Stimulated activated CD8-positive, alpha-beta memory T cell treated with anti-CD3 and anti-CD28 coated beads, Interleukin-15, amount 100 ng/mL, for 1 hour (primary cell): ENCODE results near the gene XXYLT1.
"Not testable (repeated sequence)": the region's sequence is repeated elsewhere in the genome, so short reads cannot be mapped to it uniquely, and the experiment has no call there.

Experiments
- DNase-seq: peaks from one replicate; pipeline ENCODE4 v3.0.0-alpha.2; 2020; ENCODE audit warnings: low read depth

Gene XXYLT1

GRCh38 chr3:195207731-195208130 lies 63.2 kb downstream of the XXYLT1 start:
- DNase-seq: no peak

DNA sequence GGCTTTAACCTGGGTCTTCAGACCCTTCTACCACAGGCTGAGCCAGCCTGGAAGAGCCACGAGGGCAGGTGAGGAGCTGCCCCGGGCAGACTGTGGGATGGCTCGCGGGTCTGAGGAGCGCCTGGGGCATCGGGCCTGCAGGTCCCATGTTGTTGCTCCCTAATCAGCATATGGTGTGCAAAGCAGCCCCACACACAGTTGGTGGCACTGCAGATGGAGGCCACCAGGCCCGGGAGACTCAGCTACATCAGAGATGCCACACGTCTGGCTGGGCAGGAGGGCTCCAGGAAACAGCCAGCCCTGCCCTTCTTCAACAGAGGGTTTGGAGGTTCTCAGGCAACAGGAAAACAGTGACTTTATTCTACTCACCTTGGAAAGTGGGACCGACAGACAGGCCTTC lies 63.9 kb downstream of the XXYLT1 start:
- no peak for DNase-seq

DNA sequence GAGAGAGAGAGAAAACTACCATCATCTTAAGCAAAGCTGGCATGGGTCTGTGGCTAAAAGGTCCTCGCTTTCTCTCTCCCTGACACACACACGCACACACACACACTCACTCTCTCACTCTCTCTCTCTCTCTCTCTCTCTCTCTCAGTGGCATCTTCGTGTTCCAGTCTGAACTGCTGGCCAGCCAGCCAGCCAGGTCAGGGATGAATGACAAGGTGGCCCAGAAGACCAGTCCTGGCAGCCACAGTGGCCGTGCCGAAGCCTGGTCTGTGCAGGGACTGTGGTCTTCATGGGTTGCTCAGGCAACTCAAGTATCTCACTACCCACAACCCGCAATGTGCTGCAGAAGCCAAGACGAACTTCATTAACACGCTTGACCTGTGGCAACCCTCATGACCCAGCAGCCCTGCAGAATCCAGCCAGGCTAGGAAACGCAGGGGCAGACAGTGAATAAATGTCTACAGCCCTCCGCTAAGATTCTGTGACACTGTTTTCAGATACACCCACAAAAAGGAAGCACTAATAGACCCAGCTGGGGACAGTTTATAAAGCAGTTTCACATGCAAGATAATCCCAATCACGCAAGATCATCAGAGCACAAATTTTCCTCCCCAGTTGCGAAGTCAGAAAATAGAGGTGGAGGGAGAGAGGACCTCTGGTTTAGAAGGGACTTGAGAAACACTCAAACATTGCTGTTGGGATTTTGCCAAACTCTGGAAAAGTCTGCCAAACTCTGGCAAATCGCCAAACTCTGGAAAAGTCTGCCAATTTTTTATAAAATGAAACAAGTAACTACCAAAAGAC lies 66.4 kb downstream of the XXYLT1 start:
- DNase-seq: no peak

DNA sequence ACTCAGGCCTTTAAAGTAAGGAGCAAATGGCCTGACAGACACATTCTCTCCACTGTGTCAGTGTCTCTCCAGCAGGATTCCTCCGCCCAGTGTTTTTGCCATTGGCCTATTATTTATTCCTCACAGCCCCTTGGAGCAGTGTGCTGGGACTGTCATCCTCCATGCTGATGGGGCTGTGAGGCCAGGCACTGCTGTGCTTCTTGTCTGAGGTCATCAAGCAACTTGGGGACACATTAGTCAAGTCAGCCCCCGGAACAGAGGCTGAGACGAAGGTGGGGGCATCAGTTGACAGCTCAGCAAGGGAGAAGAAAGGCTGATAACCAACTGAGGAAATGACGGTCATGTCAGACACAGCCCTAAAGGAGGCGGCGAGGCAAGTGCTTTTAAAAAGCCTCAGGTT lies 67.4 kb downstream of the XXYLT1 start:
- DNase-seq: no peak

DNA sequence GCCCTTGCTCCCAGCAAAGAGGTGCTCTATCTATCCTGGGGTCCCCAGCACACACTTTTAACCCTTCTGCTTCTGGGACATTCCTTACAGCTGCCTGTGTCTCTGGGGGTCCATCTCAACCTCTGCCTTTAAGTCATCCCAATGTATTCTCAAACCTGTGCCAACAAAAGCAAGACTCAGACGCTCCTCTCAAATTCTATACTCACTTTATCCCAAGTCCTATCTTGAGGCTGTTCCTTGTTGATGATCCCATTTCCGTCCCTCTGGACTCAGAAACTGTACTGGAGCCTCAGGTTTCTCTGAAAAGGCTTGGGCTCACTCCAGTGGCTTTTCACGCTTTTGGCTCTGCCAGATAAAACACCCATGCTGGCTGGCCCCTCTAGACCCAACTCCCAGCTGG lies 69.7 kb downstream of the XXYLT1 start:
- no peak for DNase-seq

- no peak for DNase-seq
Observed at GRCh38 chr3:195200010-195200822, 70.7 kb downstream of the XXYLT1 start.

DNA sequence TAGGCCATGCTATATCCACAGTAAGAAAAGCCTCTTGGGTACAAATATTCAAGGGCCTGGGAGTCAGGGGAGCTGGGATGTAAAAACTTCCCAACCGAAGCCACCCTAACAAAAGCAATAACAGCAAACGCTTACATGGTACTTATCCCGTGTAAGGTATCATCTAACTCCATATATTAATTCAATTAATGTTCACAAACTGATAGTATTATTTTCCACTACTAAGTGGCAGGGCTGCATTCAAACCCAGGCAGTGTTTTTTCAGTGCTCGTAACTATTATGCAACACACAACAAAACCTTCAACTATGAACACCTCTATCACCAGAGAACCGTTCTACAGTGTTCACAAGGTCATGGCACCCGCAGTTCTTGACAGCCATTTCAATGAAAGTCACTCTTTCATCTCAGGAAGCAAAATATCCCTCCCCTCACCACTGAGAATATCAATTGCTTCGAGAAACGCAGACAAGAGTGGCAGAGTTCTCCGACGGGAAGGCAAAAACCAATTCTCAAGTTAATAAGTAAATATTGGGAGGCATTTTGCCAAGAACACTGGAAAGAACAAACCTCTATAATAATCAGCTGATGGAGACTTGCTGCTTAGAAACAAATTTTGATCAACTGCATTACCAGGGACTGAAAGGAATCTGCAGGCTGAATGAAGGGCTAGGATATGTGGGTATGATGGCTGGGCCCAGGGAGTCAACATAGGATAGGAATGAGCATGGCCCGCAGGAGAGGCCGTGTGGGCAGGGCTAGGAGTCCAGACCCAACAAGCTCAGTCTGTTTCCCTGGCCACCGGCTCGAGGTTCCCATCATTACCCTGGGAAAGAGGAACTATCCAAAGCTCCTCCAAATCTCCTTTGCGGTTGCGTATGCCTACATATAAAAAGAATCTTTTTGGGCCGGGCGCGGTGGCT lies 72.3 kb downstream of the XXYLT1 start:
- DNase-seq: no peak

DNA sequence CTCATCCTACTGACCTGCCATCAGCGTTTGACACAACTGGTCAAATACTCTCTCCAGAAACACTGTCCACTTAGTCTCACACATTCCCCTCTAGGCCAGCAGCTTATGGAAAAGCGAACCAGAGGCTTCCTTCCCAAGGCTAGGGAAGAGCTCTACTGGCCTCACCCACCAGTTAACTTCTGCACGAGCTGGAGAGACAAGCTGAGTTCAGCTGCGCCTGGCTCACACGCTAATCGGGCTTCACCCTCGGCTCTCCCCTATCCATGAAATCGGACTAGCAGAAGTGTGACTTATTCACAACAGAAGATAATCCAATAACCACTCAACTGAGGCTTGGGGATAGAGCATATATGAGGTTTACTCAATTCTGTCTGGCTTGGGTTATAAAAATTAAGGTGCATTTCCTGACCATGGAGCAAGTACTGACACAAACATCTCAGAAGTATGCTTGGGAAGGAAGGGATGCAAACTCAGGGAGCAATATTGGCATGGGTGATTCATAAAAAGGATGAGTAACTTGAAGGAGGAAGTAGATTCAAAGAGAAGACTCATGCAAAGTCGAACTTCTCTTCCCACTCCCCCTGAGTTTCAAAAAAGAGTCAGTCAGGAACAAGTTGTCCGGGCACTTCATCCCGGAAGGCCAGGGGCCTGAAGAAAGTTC lies 73.1 kb downstream of the XXYLT1 start:
- DNase-seq: no peak

- no peak for DNase-seq
Observed at GRCh38 chr3:195196266-195196665, 74.7 kb downstream of the XXYLT1 start.

- DNase-seq: no peak
Observed at GRCh38 chr3:195195321-195196209, 75.4 kb downstream of the XXYLT1 start.

DNA sequence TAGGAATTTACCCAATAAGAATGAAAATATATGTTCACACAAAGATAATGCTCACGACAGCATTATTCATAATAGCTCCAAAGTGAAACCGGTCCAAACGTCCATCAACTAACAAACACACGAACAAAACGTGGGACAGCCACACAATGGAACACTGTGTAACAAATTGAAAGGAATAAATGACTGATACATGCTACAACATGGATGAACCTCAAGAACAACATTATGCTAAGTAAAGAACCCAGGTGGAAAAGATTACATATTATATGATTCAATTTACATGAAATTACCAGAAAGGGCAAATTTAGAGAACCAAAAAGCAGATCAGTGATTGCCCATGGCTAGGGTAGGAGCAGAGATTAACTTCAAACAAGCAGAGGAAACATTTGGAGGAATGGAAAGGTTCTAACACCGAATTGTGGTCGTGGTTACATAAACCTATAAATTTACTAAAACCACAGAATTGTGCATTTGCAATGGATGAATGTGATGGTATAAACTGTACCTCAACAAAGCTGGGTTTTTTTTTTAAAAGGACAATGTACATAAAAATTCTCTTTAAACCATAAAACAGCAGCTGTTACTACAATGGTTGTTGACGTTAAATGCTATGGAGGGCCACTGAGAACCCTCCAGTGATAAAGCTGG lies 76.3 kb downstream of the XXYLT1 start:
- DNase-seq: no peak

- no peak for DNase-seq
Observed at GRCh38 chr3:195191580-195191979, 79.4 kb downstream of the XXYLT1 start.

DNA sequence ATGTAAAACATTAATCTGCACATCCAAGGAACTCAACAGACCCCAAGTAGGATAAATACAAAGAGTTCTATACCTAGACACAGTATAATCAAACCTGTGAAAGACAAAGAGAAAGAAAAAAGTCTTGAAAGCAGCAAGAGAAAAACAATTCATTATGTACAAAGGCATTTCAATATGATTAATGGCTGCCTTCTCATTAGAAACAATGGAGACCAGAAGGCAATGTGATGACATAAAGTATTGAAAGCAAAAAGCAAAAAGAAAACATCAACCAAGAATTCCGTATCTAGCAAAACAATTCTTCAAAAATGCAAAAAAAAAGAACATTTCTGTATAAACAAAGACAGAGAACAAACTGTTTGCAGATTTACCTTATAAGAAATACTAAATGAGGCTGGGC lies 81.1 kb downstream of the XXYLT1 start:
- no peak for DNase-seq

- no peak for DNase-seq
Observed at GRCh38 chr3:195188426-195188927, 82.5 kb downstream of the XXYLT1 start.

- no peak for DNase-seq
Observed at GRCh38 chr3:195187609-195188425, 83.1 kb downstream of the XXYLT1 start.

DNA sequence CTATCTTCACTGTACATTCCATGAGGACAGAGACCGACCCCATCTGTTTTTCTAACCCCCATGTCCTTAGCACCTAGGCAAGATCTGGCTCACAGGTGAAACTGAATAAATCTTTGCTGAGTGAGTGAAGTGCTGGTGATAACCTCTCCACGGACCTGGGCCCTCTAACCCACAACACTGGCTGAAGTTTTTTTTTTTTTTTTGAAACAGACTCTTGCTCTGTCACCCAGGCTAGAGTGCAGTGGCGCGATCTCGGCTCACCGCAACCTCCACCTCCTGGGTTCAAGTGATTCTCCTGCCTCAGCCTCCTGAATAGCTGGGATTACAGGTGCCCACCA lies 84.3 kb downstream of the XXYLT1 start:
- not testable (repeated sequence) for DNase-seq

GRCh38 chr3:195186041-195186709 lies 84.8 kb downstream of the XXYLT1 start:
- DNase-seq: no peak

DNA sequence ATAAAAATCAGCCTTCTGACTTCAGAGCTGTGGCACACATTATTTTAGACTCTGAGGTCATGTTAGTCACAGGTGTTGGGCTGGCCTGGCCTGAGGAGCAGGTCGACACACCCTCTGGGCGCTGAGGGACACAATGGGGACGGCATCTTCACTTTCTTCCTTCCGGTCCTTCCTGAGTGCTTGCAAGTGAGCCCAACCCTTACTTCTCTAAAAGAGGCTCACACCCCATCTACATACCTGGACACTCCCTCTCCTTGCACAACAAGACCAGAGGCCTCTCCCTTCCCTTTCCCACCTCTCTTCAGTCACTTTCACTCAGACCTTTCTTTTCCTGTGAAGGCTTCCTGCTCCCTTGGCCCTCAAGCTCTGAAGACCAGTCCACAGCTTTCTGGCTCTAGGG lies 85.4 kb downstream of the XXYLT1 start:
- DNase-seq: no peak
